Panc1 (cell line): ENCODE results near the gene YPEL3. TPM values are rescaled to one million over a fixed set of nuclear protein-coding genes. Genes with fewer than 3 reads are reported as not detected.

ENCODE experiments used
- ATAC-seq: fragments of 200-7000 bp; cut with Tn5 transposase; 2 replicates; pipeline ENCODE4 v1.9.1; 2020; ENCODE audit warnings: mild to moderate bottlenecking, moderate library complexity
- BruUV-seq: library from RNA; stranded (reverse); fragments of 400-500 nt; replicated peaks from 2 replicates; lab custom pipeline; 2021; lab: Mats Ljungman, UMichigan
- CTCF ChIA-PET: fragments of 300-600 bp; sonication (Branson Sonifier 250); formaldehyde crosslinking; loops from one replicate; lab custom pipeline; 2022; ENCODE audit warnings: antibody characterized with exemption; lab: Charles Lee
- POLR2A ChIA-PET: fragments of 300-600 bp; sonication (Branson Sonifier 250); formaldehyde crosslinking; loops from one replicate; lab custom pipeline; 2022; ENCODE audit warnings: antibody characterized with exemption; lab: Charles Lee
- DNase-seq: peaks from one replicate; pipeline ENCODE4 v3.0.0-alpha.2; 2010; ENCODE audit warnings: low read depth, low spot score
- H3K27ac ChIP-seq: 2 replicates; pipeline ENCODE4 v1.5.1; 2011; ENCODE audit warnings: mild to moderate bottlenecking, low read length, inconsistent platforms
- H3K27me3 ChIP-seq: fragments of 200-500 bp; sonication (Bioruptor generic); 2 replicates; pipeline ENCODE4 v1.6.0; 2014; ENCODE audit warnings: low read length, inconsistent platforms; ENCODE audit not compliant: control insufficient read depth, insufficient read depth
- H3K36me3 ChIP-seq: fragments of 200-500 bp; sonication (Bioruptor generic); 2 replicates; pipeline ENCODE4 v1.5.1; 2014; ENCODE audit warnings: inconsistent platforms, mild to moderate bottlenecking, low read length, moderate library complexity; ENCODE audit not compliant: control insufficient read depth, insufficient read depth
- H3K4me1 ChIP-seq: 2 replicates; pipeline ENCODE4 v1.5.1; 2011; ENCODE audit warnings: inconsistent platforms, mild to moderate bottlenecking, low read length, moderate library complexity; ENCODE audit not compliant: control insufficient read depth, insufficient read depth
- H3K4me3 ChIP-seq, 2 experiments: 2 replicates each; pipeline ENCODE4 v1.5.1; 2011 to 2012; ENCODE audit warnings: low read depth in 2 of 2, low read length in 2 of 2, mild to moderate bottlenecking in 2 of 2, inconsistent platforms in 1 of 2, moderate library complexity in 1 of 2
- H3K9me3 ChIP-seq: fragments of 200-500 bp; sonication (Bioruptor generic); 2 replicates; pipeline ENCODE4 v1.5.1; 2014; ENCODE audit warnings: low read depth, mild to moderate bottlenecking, inconsistent platforms, low read length, moderate library complexity; ENCODE audit not compliant: control insufficient read depth, insufficient read depth
- POLR2AphosphoS5 ChIP-seq: IDR thresholded peaks from 2 replicates; pipeline ENCODE4 v1.6.1; 2012; ENCODE audit warnings: mild to moderate bottlenecking, low read depth, low read length, moderate library complexity
- SIN3A ChIP-seq: IDR thresholded peaks from 2 replicates; pipeline ENCODE4 v1.6.1; 2012; ENCODE audit warnings: low read depth, mild to moderate bottlenecking, low read length, moderate library complexity, borderline replicate concordance; ENCODE audit not compliant: insufficient read depth
- TCF7L2 ChIP-seq: IDR thresholded peaks from 2 replicates; pipeline ENCODE4 v1.6.1; 2011; ENCODE audit warnings: mild to moderate bottlenecking, low read depth, low read length, inconsistent platforms
- in situ Hi-C: cut with HindIII; loops from 2 replicates; pipeline ENCODE4 v1.10.0; 2016; ENCODE audit warnings: low sequenced_read_pairs, low pct_unique_long_range_greater_than_20kb
- intact Hi-C: fragments of 100-400 bp; cut with micrococcal nuclease; formaldehyde crosslinking; loops from one replicate; pipeline ENCODE4 v1.10.0; 2022; ENCODE audit not compliant: unreplicated experiment
- total RNA-seq: library from RNA; stranded (reverse); gene quantifications from one replicate; pipeline ENCODE4 v1.2.1, GENCODE V29; 2021; ENCODE audit not compliant: unreplicated experiment
- TF ChIP-seq, protein P1 (sequence below), 2 experiments: IDR thresholded peaks; 2 replicates each; pipeline ENCODE4 v1.6.1; 2011 to 2012; ENCODE audit warnings: low read depth in 2 of 2, control low read depth in 1 of 2, low read length in 1 of 2, mild to moderate bottlenecking in 1 of 2, moderate library complexity in 1 of 2; ENCODE audit not compliant: insufficient read depth in 1 of 2
- TF ChIP-seq, protein P2 (sequence below): fragments of 450-650 bp; IDR thresholded peaks from 2 replicates; pipeline ENCODE4 v1.5.1; 2017; ENCODE audit warnings: mild to moderate bottlenecking

Gene YPEL3
- total RNA-seq, 1 experiment from 2014 or later: 0.69 TPM

DNA sequence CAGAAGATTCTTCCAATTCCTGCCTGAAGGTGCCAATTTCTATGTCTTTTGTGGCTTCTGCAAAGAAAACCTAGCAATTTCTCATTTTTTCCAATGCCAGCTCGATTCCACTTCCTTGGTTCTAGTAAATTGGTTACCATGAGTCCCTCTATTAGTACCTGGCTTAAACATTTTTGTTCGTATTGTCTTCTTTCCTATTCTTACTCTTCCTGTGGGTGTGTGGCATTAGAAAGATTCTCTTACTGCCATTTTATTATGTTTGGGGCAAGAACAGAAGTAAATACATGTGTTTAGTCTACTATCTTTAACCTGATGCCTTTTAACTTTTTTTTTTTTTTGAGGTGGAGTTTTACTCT, 47.3 kb upstream of the YPEL3 start:
- DNase-seq (no peak), ATAC-seq (no peak)
- Histone ChIP-seq H3K4me1 (no peaks in the 10 kb centered on the region), H3K9me3 (no peaks in the 10 kb centered on the region), H3K36me3 (no peaks in the 10 kb centered on the region), H3K27ac (no peak overlapping the region), H3K4me3 (no peak overlapping the region), H3K27me3 (no peaks in the 10 kb centered on the region)
- intact Hi-C loops: no loop called here
- in situ Hi-C loops: no loop called here
- CTCF ChIA-PET: interaction anchor here (0.6 to 0.8 kb wide), 3 partner anchors 43 to 275 kb away, joined by 3 to 4 read pairs (median 3); no protein-coding TSS in a partner anchor
- TF ChIP-seq SIN3A (no peak), TCF7L2 (no peak), POLR2AphosphoS5 (no peak)
- TF ChIP-seq, protein P1, sequence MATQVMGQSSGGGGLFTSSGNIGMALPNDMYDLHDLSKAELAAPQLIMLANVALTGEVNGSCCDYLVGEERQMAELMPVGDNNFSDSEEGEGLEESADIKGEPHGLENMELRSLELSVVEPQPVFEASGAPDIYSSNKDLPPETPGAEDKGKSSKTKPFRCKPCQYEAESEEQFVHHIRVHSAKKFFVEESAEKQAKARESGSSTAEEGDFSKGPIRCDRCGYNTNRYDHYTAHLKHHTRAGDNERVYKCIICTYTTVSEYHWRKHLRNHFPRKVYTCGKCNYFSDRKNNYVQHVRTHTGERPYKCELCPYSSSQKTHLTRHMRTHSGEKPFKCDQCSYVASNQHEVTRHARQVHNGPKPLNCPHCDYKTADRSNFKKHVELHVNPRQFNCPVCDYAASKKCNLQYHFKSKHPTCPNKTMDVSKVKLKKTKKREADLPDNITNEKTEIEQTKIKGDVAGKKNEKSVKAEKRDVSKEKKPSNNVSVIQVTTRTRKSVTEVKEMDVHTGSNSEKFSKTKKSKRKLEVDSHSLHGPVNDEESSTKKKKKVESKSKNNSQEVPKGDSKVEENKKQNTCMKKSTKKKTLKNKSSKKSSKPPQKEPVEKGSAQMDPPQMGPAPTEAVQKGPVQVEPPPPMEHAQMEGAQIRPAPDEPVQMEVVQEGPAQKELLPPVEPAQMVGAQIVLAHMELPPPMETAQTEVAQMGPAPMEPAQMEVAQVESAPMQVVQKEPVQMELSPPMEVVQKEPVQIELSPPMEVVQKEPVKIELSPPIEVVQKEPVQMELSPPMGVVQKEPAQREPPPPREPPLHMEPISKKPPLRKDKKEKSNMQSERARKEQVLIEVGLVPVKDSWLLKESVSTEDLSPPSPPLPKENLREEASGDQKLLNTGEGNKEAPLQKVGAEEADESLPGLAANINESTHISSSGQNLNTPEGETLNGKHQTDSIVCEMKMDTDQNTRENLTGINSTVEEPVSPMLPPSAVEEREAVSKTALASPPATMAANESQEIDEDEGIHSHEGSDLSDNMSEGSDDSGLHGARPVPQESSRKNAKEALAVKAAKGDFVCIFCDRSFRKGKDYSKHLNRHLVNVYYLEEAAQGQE (IDR thresholded peaks at IDR 0.05; ENCODE audit: insufficient read depth in 1 of 2, low read depth in 2 of 2, low read length in 1 of 2): no peak
- TF ChIP-seq, protein P2, sequence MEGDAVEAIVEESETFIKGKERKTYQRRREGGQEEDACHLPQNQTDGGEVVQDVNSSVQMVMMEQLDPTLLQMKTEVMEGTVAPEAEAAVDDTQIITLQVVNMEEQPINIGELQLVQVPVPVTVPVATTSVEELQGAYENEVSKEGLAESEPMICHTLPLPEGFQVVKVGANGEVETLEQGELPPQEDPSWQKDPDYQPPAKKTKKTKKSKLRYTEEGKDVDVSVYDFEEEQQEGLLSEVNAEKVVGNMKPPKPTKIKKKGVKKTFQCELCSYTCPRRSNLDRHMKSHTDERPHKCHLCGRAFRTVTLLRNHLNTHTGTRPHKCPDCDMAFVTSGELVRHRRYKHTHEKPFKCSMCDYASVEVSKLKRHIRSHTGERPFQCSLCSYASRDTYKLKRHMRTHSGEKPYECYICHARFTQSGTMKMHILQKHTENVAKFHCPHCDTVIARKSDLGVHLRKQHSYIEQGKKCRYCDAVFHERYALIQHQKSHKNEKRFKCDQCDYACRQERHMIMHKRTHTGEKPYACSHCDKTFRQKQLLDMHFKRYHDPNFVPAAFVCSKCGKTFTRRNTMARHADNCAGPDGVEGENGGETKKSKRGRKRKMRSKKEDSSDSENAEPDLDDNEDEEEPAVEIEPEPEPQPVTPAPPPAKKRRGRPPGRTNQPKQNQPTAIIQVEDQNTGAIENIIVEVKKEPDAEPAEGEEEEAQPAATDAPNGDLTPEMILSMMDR: no peak
- BruUV-seq: no TSS peak
- POLR2A ChIA-PET: interaction anchor here (0.6 to 0.7 kb wide), 3 partner anchors 20 to 419 kb away, joined by 3 to 5 read pairs (median 3); partner anchors contain the start of gene MAPK3

DNA sequence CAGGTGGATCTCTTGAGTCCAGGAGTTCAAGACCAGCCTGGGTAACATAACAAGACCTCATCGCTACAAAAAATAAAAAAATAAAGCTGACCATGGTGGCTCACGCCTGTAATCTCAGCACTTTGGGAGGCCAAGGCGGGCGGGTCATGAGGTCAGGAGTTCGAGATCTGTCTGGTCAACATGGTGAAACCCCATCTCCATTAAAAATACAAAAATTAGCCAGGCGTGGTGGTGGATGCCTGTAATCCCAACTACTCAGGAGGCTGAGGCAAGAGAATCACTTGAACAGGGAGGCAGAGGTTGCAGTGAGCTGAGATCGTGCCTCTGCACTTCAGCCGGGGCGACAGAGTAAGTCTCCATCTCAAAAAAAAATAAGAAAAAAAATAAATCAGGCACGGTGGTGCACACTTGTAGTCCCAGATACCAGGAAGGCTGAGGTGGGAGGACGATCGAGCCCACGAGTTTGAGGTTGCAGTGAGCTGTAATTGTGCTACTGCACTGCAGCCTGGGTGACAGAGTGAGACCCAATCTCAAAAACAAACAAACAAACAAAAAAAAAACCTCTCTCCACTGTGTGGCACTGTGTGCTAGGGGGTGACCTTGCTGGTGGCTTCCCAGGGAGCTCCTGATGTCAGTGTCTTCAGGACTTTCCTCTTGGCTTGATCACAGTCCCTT, 46.8 kb upstream of the YPEL3 start:
- BruUV-seq: no TSS peak
- CTCF ChIA-PET: interaction anchor here (0.6 to 0.8 kb wide), 3 partner anchors 43 to 276 kb away, joined by 3 to 4 read pairs (median 3); no protein-coding TSS in a partner anchor

More for the DNA sequence above, 46.8 kb upstream of the YPEL3 start:
- in situ Hi-C loops: no loop called here
- Histone ChIP-seq H3K4me3 (no peak overlapping the region), H3K4me1 (no peaks in the 10 kb centered on the region), H3K27me3 (no peaks in the 10 kb centered on the region), H3K36me3 (no peaks in the 10 kb centered on the region), H3K9me3 (no peaks in the 10 kb centered on the region), H3K27ac (no peak overlapping the region)
- intact Hi-C loops: no loop called here
- TF ChIP-seq, protein P1 (IDR thresholded peaks at IDR 0.05; ENCODE audit: insufficient read depth in 1 of 2, low read depth in 2 of 2, low read length in 1 of 2): no peak
- TF ChIP-seq SIN3A: no peak
- no peak for TF ChIP-seq TCF7L2
- peak; percentile 15 for DNase-seq
- ATAC-seq: peak; percentile 83
- POLR2A ChIA-PET: interaction anchor here (0.6 to 0.7 kb wide), 3 partner anchors 20 to 420 kb away, joined by 3 to 5 read pairs (median 3); partner anchors contain the start of gene MAPK3
